NCI-H82 (cell line): ENCODE data around the gene USP6NL.
A peak's percentile ranks its signal among the peaks of the same experiment; 100 is the strongest.

Source experiments
- DNase-seq: peaks from one replicate; lab custom pipeline; 2025; lab: John Stamatoyannopoulos, UW

Gene USP6NL

DNA sequence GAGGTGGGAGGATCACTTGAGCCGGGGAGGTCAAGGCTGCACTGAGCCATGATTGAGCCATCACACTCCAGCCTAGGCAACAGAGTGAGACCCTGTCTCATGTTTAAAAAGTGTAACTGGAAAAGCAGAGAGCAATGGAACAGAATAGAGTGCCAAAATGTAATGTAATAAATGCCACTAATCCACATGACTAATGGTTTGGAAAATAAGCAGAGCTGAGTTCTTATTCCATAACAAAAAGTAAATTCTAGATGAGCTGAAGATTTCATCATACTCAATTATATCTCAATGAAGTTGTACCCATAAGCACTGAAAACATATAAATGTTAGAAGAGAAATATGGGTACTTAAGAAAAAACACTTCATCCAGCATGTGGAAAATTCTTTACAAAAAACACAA, 132.6 kb downstream of the USP6NL start:
- DNase-seq, result no peak

DNA sequence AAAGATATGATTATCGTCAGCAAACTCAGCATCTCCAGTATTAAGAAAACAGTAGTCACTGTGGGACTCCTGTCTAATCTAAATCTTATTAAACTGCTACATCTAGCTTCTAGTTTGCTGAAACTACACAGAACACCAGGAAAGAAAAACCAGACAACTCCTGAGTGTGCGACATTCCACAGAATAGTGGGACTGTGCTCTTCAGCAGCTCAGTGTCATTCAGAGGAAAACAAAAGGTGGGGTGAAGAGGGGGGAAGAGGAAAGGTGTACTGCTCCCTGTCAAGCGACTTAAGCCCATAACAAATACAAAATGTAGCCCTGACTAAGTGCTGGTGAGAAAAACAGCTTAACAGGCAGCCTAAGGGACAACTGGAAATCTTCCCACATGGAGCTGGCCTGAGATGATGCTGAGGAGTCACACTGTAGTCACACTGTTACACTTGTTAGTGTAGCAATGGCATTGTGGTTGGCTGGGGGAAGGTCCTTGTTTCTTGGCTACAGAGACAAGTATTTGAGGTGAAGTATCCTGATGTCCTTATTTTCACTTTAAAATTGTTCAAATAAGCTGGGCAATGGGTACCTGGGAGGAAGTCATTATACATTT, 135.5 kb downstream of the USP6NL start:
- peak; percentile 2 for DNase-seq

DNA sequence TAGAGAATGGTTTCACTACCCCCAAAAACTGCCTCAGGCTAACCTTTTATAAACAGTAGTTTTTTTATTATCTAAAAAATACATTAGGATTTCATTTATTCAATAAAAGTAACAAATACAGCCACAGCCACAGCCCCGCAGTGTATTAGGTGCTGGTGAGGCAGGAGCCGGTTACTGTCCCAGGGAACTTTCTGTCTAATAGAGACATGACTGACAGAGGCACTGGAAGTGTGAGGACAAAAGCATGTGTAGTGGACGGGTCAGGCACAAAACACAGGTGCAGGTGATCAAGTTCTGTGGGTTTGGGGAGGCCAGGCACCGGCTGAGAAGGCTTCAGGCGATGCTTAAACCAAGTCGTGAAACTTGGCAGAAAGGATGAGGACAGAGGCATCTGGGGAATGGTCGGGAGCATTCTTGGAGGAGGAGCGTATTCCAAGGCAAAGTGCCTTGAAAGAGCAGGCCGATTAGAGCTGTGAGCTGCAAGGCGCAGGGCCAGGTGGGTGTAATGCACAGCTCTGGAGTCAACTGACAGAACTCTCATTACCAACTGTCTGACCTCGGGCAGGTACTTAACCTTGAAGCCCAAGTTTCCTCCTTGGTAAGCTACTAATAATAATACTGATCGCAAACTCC, 138.2 kb downstream of the USP6NL start:
- no peak for DNase-seq

DNA sequence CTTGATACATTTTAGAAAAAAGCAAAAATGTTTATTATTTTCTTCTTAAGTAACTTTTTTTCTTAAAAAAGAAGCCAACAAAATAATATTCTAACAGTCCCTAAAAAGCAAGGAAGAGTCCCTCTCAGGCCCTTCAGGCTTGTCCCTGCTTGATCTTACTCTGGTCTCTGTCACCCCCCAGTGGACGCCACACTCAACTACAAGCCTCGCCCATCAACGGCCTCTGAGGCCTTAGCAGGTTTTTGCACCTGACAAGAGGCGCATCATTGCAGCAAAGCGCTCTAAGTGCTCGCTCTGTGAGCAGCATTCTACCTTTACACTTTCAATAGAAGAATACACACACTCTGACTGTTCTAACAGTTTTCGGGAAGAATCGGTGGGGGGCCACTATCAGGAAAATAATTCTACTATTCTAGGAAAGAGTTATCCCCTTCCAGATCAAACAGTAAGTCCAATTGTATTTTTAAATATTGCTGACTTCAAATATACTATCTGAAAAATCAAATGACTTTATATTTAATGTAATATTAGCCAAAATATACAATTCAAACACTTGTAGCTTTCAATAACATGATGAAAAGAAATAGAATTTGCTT, 139.2 kb downstream of the USP6NL start:
- DNase-seq, result peak; percentile 66

DNA sequence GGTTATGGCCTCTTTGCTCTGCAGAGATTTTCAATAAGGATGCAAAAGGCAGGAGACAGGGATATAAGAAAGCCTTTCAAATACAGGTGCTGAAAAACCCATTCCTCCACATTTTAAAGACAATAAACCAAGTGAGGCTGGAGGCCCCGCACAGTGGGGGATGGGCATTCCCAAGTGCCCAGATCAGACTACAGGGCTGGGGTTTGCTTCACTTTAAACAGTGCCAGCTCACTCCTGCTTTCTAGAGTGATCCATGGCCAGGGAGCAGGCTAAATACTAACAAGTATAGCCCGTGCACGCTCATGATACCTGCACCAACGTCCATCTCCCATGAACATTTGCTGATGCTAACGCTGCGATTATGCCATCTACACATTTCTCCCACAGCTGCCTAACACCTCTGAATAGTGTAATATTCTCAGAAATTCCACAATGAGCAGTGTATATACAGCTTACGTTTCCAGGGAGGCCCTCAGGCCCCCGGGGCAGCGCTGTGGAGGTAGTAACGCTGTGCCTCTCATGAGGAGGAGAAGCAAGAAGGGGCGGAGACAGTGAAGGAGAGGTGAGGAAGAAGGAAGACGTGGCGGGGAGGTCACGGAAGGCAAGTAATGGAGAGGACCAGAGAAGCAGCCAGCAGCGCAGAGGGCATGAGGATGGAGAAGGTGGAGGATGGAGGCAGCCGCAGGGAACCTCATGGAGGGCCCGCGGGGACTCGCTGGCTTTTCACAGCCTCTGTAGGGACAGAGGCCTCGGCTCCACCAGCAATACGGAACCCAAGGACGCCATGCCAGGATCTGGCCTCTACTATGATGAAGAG, 141.7 kb downstream of the USP6NL start:
- no peak for DNase-seq

DNA sequence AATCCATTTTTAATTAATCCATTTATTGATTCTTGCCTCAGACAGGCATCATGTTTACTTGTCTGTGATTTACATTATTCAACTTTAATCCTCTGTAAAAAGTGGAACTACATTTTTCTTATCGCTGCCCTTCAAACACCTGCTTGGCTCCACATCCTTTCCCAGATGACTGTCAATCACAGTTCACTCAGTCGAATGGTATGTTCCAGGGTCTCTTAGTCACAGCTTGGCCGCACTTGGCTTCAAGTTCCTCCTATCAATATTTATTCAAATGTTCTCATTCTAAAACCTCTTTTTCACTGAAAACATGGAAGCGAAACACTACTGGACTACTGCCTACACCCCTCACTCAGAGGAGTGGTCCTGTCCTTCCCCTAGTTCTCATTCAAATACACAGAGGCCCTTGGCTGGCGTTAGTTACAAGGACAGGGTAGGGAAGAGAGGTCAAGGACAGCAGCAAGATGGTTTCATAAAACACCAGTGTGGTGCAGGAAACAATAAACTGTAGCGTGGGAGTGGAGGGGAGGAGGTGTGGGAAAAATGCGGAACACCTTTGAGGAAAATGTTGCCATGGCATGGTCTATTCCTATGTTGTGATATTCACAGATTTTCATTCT, 143.2 kb downstream of the USP6NL start:
- DNase-seq, result no peak

DNA sequence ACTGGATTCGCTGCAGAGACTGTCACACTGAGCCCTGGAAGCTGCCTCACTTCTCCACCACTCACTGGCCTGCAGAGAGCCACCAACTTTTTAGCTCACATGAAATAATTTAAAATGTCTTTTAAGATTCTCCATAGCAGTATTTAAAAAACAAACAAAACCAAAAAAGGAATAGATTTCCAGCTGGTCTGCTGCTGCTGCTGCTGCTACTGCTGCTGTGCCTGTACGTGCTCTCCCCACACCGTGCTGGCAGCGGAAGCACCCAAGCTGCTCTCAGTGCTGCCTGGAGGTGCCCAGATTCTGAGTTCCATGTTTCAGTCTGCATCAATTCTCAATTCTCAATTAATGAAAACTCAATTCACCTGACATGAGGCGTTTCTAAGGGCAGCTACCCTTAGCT, 146.0 kb downstream of the USP6NL start:
- no peak for DNase-seq

DNA sequence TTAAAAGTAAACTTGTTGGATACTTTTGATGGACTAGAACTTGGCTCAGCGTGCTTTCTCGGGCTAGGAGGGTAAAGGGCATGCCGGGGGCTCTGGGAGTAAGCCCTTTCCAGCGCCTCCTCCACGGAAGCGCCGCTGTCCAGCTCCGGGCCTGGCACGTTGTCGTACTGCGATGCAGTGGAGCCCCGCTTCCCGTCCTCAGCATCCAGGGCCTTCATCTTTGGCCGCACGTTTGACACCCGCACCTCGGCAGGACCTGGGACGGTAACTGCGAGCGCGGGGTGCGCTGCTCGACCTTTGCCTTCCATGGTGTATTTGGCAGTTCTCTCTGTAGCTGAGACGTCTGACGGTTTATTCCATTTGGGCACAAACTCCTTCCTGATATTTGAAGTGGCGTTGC, 148.3 kb downstream of the USP6NL start:
- DNase-seq, result no peak

DNA sequence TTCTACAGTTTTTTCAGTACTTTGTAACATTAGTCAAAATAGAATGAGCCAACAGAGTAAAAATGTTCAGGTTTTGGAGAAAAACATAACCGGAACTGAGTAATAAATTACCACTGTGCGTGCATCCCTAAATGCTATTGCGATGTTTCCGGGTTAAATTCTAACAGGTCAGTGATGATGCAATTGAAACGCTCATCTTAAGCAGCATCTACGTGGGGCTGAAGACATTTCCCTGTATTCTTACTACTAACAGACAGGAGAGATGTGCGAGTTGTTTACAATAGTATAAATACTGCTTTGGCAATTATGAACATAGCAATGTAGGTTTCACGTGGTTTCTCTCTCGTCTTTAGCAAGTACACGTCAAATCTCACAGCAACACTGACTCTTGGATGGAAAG, 149.4 kb downstream of the USP6NL start:
- no peak for DNase-seq

DNA sequence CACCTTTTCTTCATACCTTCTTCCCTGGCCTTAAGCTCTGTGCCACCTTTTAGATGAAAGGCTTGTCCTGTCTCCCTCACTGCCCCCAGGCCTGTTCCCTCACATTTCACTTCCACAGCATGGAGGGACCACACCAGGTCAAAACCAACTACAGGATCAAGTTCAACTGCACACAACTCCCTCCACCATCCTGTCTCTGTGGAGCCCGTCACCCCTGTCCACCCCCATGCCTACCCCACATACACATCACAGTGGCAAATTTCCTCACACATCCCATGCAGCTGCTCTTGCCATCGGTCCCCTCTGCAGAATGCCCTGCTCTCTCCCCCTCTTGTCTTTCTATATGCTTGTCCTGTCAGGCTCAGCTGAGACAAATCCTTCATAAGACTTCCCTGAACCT, 154.1 kb downstream of the USP6NL start:
- no peak for DNase-seq

DNA sequence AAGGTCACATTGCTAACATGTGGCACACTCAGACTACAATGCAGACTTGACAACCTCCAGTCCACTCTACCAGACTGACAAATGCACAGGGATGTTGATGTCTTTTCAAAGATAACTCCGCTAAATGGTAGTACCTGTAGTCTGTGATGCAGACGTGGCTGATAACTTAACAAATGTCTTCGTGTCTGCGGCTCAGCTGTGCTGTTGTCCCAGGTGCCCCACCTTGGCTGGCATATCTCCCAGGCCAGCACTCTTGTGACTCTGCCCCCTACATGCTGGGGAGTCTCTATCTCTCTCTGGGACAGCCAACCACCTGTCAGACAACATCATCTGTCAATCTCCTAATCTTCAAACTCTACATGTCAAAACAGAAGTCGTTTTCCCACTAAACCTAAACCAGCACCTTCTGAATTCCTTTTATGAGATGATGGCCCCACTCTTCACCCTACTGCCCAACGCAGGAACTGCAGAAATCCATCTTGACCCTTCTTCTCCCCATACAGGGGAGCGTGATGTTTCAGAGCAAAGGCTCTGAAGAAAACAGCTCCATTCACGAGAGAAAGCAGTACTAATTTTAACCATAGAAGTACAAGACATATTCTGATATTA, 156.4 kb downstream of the USP6NL start:
- no peak for DNase-seq

DNA sequence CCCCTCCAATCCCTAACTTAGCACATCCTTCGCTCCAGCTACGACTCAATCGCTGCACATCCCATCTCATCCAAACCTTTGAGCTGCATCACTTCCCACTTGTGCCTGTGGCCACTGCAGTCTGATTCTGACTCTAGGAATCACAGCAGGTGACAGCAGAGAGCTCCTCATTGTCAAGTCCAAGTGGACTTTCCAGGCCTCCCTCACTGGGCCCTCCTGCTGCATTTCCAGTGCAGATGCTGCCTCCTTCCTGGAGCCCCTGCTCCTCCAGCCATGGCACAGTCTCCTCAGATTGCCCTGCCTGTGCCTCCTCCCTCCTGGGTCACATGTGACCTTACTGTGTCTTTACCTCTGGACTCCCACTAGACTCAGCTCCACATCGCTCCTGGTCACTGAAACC, 157.3 kb downstream of the USP6NL start:
- DNase-seq, result no peak

DNA sequence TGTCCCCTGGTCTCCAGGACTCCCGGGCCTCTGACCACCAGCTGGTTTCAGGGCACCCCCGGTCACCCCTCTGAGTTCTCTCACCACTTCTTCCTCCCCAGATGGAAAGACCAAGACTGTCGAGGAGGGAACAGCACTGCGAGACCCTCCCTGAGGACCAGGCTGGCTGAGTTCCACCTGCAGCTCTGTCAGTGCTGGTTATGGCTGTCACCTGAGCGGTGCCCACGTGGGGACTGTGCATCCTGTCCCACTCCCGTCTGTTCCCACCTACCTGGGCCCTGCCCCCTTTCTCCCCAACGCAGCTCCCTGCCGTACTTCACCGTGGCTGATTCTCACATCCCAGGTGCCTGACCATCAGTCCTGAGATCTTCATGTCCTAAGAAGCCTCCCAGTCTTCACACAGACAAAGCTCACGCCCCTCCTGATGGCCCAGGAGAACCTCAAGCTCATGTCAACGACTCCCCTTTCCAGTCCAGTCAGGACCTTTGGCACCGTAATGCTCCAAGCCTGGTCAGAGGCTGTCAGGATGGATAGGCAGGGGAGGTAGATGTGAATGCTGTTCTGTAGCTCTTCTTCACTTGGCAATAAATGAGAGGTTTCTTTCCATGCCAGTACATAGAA, 159.7 kb downstream of the USP6NL start:
- no peak for DNase-seq

DNA sequence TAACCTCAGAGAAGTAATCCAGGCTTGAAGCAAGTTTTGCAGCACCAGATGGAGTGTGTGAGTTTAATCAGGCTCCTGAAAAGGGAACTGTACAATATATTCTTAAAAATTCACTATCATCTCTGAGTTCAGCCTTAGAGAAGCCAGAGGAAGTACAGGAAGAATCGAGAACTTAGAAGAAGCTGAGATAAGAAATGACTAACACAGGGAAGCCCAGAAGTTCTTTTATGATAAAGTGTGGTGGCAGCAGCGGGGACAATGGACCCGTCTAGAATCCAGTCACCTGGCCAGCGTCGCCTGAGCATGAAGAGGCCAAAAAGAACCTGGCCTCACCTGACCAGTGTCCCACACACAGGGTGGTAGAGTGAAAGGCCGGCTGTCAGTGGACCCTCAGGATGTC, 161.0 kb downstream of the USP6NL start:
- DNase-seq, result no peak

DNA sequence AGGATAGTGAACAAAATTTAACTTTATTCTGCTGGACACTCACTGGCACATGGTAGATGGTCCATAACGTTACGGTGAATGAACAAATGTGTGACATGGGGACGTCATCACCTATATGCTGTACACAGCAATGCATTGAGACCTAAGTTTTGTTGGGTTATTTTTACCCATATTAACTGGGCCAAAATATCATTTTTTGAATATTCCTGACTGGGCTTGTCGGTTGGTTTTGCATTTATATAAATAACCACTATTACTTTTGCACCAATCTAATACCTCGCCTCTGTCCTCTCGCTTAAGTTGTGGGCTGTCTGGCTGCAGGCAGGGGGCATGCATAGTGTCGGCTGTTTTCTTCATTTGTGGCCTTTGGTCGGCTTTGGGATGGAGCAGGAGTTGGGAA, 161.7 kb downstream of the USP6NL start:
- DNase-seq, result no peak

DNA sequence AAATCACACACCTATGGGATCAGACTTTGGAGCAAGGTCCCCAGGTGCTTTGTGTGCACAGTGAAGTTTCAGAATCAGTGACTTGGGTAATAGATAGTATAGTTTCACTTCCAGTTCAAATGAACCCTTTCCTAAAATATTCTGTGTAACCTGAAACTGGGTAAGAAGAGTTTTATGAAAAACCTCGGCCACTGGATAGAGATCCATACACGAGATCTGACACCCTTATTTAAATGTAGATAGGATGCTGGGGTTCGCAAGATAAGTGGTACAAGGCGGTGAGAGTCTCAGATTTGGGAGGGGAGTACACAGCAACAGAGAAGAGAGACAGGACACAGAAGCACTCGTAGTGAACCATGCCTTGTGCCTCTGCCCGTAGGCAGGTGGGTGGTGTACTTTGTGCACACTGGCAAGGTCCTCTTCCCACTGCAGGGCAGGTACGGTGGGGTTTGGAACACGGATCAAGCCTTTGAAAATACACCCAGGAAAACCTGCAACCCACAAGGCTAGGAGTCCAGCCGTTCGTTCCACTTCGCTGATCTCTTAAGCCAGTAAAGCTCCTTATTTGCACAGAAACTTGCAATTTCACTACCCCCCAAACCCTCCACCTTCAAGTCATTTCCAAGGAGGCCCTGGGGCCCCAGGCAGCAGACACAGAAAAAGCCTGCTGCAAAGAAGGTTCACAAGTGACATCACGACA, 162.8 kb downstream of the USP6NL start:
- DNase-seq, result no peak

DNA sequence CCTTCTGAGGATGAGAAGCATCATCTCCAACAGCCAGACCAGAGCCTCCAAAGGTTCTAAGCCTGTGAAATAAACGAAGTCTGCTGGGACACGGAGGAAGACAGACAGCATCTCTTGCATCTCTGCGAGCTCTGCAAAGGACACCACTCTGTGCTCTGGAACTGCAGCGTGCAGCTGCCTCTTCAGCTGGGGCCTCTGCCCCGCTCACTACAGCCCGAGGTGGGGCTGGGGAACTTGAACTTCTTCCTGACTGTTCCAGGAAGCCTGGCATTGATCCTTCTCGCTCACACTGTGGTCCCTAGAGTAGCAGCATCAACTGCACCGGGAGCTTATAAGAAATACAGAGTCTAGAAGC, 163.3 kb downstream of the USP6NL start:
- no peak for DNase-seq

DNA sequence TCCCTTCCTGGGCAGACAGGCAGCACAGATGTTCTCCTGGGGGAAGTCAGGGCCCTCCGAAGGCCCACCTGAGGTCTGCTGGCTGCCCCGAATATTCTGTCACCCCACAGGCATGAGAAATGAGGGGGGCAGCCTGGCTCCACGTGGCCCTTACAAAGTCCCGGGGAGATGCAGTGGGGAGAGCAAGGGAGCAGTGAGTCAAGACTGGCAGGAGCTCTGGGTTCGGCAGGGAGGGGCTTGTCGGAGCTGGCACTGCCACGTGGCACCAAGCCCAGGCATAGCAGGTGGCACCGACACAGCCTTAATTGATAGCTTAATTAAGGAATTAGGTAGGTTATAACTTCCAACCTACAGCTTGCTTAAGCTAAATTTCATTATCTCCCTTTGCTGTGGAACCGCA, 163.9 kb downstream of the USP6NL start:
- DNase-seq, result no peak

DNA sequence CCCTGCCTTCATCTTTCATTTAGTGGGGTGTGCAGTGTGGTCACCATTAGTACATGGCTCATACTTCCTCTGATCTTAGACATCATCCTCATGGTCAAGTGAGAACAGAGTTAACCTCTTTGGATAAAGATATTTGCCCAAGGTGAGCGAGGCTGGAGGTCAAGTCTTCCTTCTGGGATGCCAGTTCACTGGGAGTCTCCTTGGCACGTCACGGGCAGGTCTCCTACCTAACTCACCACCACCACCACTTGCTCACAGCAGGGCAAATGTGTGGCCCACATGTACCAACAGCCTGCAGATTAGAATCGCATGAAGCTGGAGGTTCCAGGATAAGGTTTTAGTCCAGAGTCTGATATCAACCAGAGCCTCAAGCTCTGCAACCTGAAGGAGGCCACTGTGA, 164.6 kb downstream of the USP6NL start:
- DNase-seq, result no peak

DNA sequence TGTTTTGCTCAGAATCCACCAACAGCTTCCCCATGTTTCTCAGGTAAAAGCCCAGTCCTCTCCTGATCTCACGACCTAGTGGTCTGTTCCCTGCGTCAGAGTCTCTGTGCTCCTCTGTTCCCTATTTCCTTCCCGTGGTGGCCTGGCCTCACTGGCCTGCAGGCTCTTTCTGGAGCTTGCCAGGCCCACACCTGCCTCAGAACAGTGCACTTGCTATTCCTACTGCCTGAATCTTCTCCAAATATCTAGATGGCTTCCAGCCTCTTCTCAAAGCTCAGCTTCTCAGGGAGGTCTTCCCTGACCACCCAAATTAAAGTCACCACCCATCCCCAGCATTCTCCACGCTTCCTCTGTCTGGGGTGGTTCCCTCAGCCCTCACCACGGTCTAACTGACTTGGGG, 165.3 kb downstream of the USP6NL start:
- no peak for DNase-seq

DNA sequence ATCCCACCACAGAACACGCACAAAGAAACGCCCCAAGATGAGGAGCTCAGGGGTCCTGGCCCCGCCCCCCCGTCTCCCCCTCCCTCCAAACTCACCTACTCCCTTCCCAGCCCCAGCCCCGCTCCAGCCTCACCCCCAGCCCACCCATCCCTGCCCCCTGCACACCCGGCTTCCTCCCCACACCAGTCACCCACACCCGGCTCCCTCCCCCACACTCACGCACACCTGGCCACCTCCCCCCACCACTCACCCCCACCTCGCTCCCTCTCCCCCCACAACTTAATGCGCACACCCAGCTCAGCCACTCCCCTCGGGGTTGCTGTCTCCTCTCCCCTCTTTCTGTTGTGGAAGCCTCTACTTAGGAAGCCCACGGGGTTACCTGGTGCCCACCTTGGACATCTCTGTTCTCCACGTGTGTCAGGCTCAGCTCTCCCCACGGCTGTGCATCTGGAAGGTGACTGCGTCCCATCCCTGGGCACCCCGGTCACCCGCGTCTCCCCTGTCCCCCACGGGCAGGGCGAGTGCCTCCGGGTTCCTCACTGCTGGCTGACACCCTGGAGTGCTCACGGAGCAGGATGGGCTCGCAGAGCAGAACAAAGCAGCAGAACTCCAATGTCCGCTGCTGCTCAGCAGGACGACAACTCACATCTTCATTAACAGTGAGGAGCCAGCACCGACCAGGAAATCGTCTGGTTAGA, 166.8 kb downstream of the USP6NL start:
- DNase-seq, result no peak
